ENCODE results near the gene ICA1.

Gene ICA1

GRCh38 chr7:8157296-8157695 lies 104.7 kb downstream of the ICA1 start:
- no peak for DNase-seq

GRCh38 chr7:8155836-8156235 lies 106.1 kb downstream of the ICA1 start:
- no peak for DNase-seq

- DNase-seq, result no peak
Observed at GRCh38 chr7:8154272-8154671, 107.7 kb downstream of the ICA1 start.

GRCh38 chr7:8152489-8153192 lies 109.3 kb downstream of the ICA1 start:
- DNase-seq, result no peak

GRCh38 chr7:8151161-8151725 lies 110.7 kb downstream of the ICA1 start:
- no peak for DNase-seq

GRCh38 chr7:8149222-8149621 lies 112.7 kb downstream of the ICA1 start:
- DNase-seq, result no peak

- no peak for DNase-seq
Observed at GRCh38 chr7:8147760-8148463, 114.1 kb downstream of the ICA1 start.

GRCh38 chr7:8146788-8147413 lies 115.1 kb downstream of the ICA1 start:
- no peak for DNase-seq

- no peak for DNase-seq
Observed at GRCh38 chr7:8146106-8146787, 115.7 kb downstream of the ICA1 start.

- DNase-seq, result no peak
Observed at GRCh38 chr7:8144856-8145255, 117.1 kb downstream of the ICA1 start.

GRCh38 chr7:8143151-8143874 lies 118.7 kb downstream of the ICA1 start:
- DNase-seq, result no peak

GRCh38 chr7:8142477-8142876 lies 119.5 kb downstream of the ICA1 start:
- DNase-seq, result no peak

- no peak for DNase-seq
Observed at GRCh38 chr7:8141070-8141469, 120.9 kb downstream of the ICA1 start.

GRCh38 chr7:8136051-8136730 lies 125.8 kb downstream of the ICA1 start:
- DNase-seq, result no peak

- no peak for DNase-seq
Observed at GRCh38 chr7:8135417-8135816, 126.5 kb downstream of the ICA1 start.

- DNase-seq, result no peak
Observed at GRCh38 chr7:8134089-8134733, 127.8 kb downstream of the ICA1 start.

GRCh38 chr7:8133188-8133848 lies 128.6 kb downstream of the ICA1 start:
- DNase-seq, result no peak

GRCh38 chr7:8131694-8132605 lies 130.0 kb downstream of the ICA1 start:
- DNase-seq, result no peak

GRCh38 chr7:8130663-8131062 lies 131.3 kb downstream of the ICA1 start:
- DNase-seq, result no peak

- no peak for DNase-seq
Observed at GRCh38 chr7:8129318-8129659, 132.7 kb downstream of the ICA1 start.
